Neutrophil (primary cell): ENCODE results near the gene FLT1.

Source experiments
- H3K27ac ChIP-seq: fragments of 200-600 bp; sonication (generic); 2 replicates; pipeline ENCODE4 v1.5.1; 2016; ENCODE audit warnings: mild to moderate bottlenecking, moderate library complexity
- H3K27me3 ChIP-seq: fragments of 200-600 bp; sonication (generic); 2 replicates; pipeline ENCODE4 v1.6.0; 2016; ENCODE audit warnings: mild to moderate bottlenecking
- H3K36me3 ChIP-seq: fragments of 200-600 bp; sonication (generic); 2 replicates; pipeline ENCODE4 v1.5.1; 2017
- H3K4me1 ChIP-seq, 2 experiments: fragments of 200-600 bp in 1 of 2; sonication (generic) in 1 of 2; 1 replicate in 1 of 2; 2 replicates in 1 of 2; pipeline versions ENCODE4 v1.5.1 to v1.6.1; 2013 to 2016; ENCODE audit warnings: low read depth in 1 of 2, low read length in 1 of 2, mild to moderate bottlenecking in 1 of 2, moderate library complexity in 1 of 2; ENCODE audit not compliant: control insufficient read depth in 1 of 2, insufficient read depth in 1 of 2
- H3K4me3 ChIP-seq, 2 experiments: fragments of 200-600 bp in 1 of 2; sonication (generic) in 1 of 2; 1 replicate in 1 of 2; 2 replicates in 1 of 2; pipeline ENCODE4 v1.5.1; 2013 to 2016; ENCODE audit warnings: low read depth in 1 of 2, low read length in 1 of 2, mild to moderate bottlenecking in 1 of 2, moderate library complexity in 1 of 2
- H3K9me3 ChIP-seq: fragments of 200-600 bp; sonication (generic); 2 replicates; pipeline ENCODE4 v1.5.1; 2016
- CTCF ChIP-seq: fragments of 200-600 bp; sonication (generic); IDR thresholded peaks from 2 replicates; pipeline ENCODE4 v1.5.1; 2016; ENCODE audit warnings: antibody characterized with exemption

FLT1 gene

GRCh38 chr13:28499609-28500008, 4.7 kb upstream of the FLT1 start:
- peaks cover 41% of the 10 kb centered on the region for H3K27me3 ChIP-seq
- no peak overlapping the region for H3K4me3 ChIP-seq
- peaks cover 19 to 20% of the 10 kb centered on the region in 2 experiments for H3K4me1 ChIP-seq
- no peaks in the 10 kb centered on the region for H3K36me3 ChIP-seq
- H3K9me3 ChIP-seq, result no peaks in the 10 kb centered on the region
- no peak overlapping the region for H3K27ac ChIP-seq
- no peak for TF ChIP-seq CTCF

- Histone ChIP-seq H3K36me3 (no peaks in the 10 kb centered on the region), H3K4me3 (no peak overlapping the region), H3K27me3 (peaks cover 51% of the 10 kb centered on the region), H3K27ac (no peak overlapping the region), H3K9me3 (no peaks in the 10 kb centered on the region), H3K4me1 (peaks cover 28 to 30% of the 10 kb centered on the region in 2 experiments)
- TF ChIP-seq CTCF, result no peak
These were observed 3.7 kb upstream of the FLT1 start for GRCh38 chr13:28498481-28499115.

- Histone ChIP-seq H3K27ac (no peak overlapping the region), H3K36me3 (no peaks in the 10 kb centered on the region), H3K4me3 (no peak overlapping the region), H3K4me1 (peaks cover 28 to 32% of the 10 kb centered on the region in 2 experiments), H3K9me3 (no peaks in the 10 kb centered on the region), H3K27me3 (peaks cover 64% of the 10 kb centered on the region)
- TF ChIP-seq CTCF, result no peak
These were observed 2.4 kb upstream of the FLT1 start for GRCh38 chr13:28497143-28497876.

- no peak for TF ChIP-seq CTCF
- H3K4me1 ChIP-seq, result peaks cover 28 to 32% of the 10 kb centered on the region in 2 experiments
- peak overlapping the region; percentile 64 to 73 for H3K4me3 ChIP-seq
These were observed 1.2 kb upstream of the FLT1 start for GRCh38 chr13:28496188-28496564.

GRCh38 chr13:28495538-28496187, 735 bp upstream of the FLT1 start:
- H3K27ac ChIP-seq, result no peak overlapping the region
- H3K4me1 ChIP-seq, result peaks cover 28 to 32% of the 10 kb centered on the region in 2 experiments
- H3K4me3 ChIP-seq, result peak overlapping the region; percentile 64 to 73
- TF ChIP-seq CTCF, result no peak
- H3K36me3 ChIP-seq, result no peaks in the 10 kb centered on the region
- peaks cover 80% of the 10 kb centered on the region for H3K27me3 ChIP-seq
- H3K9me3 ChIP-seq, result no peaks in the 10 kb centered on the region

More at GRCh38 chr13:28496188-28496564, 1.2 kb upstream of the FLT1 start:
- H3K36me3 ChIP-seq, result no peaks in the 10 kb centered on the region
- H3K27ac ChIP-seq, result no peak overlapping the region
- H3K27me3 ChIP-seq, result peaks cover 75% of the 10 kb centered on the region
- no peaks in the 10 kb centered on the region for H3K9me3 ChIP-seq
